Astrocyte of the cerebellum (primary cell): ENCODE measurements around the gene PPP3R1.

Experiments used
- DNase-seq: peaks from one replicate; pipeline ENCODE4 v3.0.0-alpha.2; 2011; ENCODE audit warnings: low read depth
- H3K4me3 ChIP-seq: 2 replicates; pipeline ENCODE4 v1.5.1; 2011; ENCODE audit warnings: mild to moderate bottlenecking, low read depth, low read length, moderate library complexity
- in situ Hi-C: cut with HindIII; loops from 2 replicates; pipeline ENCODE4 v1.10.0; 2017; ENCODE audit warnings: low sequenced_read_pairs
- TF ChIP-seq, protein P1 (sequence below): IDR thresholded peaks from 2 replicates; pipeline ENCODE4 v1.5.1; 2012; ENCODE audit warnings: low read length, low read depth, moderate library complexity, mild to moderate bottlenecking; ENCODE audit errors: missing control alignments

PPP3R1 gene

DNA sequence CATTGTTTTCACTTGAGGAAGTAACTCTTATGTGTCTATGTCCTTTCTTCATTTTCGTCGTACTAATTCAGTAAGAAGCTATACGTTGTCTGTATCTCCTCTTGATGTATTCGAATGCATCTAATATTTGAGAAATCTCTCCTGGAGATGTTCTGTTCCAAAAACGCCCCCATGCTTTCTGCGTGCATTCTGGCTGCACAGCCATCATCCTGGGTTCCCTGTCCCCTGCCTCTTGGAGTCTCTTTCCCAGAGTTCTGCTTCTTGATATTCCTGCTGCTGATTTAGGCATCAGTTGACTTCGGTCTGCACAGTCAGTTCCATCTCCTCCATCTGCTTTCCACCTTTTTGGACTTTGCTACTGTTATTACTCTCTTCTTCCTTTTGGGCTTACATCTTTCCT is 81.2 kb downstream of the PPP3R1 start:
- H3K4me3 ChIP-seq = no peak overlapping the region
- in situ Hi-C loops = no loop called here
- TF ChIP-seq, protein P1, sequence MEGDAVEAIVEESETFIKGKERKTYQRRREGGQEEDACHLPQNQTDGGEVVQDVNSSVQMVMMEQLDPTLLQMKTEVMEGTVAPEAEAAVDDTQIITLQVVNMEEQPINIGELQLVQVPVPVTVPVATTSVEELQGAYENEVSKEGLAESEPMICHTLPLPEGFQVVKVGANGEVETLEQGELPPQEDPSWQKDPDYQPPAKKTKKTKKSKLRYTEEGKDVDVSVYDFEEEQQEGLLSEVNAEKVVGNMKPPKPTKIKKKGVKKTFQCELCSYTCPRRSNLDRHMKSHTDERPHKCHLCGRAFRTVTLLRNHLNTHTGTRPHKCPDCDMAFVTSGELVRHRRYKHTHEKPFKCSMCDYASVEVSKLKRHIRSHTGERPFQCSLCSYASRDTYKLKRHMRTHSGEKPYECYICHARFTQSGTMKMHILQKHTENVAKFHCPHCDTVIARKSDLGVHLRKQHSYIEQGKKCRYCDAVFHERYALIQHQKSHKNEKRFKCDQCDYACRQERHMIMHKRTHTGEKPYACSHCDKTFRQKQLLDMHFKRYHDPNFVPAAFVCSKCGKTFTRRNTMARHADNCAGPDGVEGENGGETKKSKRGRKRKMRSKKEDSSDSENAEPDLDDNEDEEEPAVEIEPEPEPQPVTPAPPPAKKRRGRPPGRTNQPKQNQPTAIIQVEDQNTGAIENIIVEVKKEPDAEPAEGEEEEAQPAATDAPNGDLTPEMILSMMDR = no peak
- DNase-seq = no peak

DNA sequence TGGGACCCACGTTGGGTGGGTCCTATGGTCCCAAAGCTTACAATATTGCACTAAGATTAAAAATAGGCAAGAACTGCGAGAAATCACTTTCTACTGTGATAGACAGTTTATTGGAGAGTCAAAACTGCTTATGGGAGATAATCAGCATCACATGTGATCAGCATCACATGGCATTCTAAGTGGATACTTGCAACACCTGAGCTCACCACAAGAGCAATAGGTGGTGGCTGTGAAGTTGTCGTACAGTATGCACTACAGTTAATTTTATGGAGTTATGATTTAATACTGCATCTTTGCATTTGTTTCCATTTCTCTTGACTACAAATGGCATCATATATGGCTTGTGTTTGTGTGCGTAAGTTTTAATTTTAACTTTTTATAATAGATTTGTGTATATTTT is 83.0 kb downstream of the PPP3R1 start:
- no peak for DNase-seq
- TF ChIP-seq, protein P1 = no peak
- no peak overlapping the region for H3K4me3 ChIP-seq
- in situ Hi-C loops = no loop called here

DNA sequence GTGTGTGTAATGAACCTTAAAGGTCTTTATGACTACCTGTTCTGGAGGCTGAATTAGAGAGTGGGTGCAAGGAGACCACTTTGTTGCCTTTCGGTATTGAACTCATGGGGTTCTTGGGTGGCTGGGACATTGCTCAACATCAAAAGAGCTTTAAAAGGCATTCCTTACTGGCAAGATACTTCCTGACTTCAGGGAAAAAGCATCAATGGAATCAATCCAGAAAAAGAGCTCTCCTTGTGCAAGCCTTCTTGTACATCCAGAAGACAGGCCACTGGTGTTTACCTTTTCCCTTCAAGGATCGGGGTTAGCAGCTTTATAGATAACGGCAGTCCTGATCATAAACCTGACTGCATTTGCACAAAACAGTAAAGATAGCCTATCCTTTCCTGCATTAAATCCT is 85.1 kb downstream of the PPP3R1 start:
- H3K4me3 ChIP-seq = no peak overlapping the region
- TF ChIP-seq, protein P1 = no peak
- in situ Hi-C loops = no loop called here
- no peak for DNase-seq

DNA sequence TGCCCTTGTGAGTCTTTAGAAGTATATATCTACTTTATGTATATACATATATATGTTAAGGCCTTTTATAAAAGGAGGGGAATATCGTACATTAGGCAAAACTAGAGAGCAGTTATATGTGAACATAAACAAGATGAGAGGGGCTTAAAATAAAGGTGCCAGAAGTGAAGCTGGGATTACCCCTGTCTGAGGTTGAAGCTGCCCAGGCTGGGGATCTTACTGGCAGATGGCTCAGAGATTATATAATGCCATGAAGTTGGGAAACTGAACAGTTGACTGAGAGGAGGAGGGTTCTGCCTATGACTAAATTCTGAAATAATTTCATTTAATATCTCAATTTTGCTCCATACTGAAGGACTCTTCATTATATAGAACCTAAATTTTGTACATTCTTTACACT is 88.7 kb downstream of the PPP3R1 start:
- TF ChIP-seq, protein P1 = no peak
- in situ Hi-C loops = no loop called here
- H3K4me3 ChIP-seq = no peak overlapping the region
- no peak for DNase-seq

DNA sequence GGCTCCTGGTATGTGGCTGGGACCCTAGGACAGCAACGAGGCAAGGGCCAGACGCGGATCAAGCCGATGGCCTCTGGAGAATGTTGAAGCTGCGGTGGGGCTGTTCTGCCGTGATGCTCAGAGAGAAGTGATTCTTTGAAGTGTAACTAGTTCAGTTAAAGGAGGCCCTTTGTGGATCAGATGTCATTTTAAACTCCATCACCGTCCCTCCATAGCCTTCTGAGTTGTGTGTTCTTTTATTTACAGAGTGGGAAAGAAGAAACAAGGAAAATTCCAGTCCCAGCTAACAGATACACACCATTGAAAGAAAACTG is 94.2 kb downstream of the PPP3R1 start:
- TF ChIP-seq, protein P1 = no peak
- peak overlapping the region; percentile 97 for H3K4me3 ChIP-seq
- in situ Hi-C loops = no loop called here
- no peak for DNase-seq

DNA sequence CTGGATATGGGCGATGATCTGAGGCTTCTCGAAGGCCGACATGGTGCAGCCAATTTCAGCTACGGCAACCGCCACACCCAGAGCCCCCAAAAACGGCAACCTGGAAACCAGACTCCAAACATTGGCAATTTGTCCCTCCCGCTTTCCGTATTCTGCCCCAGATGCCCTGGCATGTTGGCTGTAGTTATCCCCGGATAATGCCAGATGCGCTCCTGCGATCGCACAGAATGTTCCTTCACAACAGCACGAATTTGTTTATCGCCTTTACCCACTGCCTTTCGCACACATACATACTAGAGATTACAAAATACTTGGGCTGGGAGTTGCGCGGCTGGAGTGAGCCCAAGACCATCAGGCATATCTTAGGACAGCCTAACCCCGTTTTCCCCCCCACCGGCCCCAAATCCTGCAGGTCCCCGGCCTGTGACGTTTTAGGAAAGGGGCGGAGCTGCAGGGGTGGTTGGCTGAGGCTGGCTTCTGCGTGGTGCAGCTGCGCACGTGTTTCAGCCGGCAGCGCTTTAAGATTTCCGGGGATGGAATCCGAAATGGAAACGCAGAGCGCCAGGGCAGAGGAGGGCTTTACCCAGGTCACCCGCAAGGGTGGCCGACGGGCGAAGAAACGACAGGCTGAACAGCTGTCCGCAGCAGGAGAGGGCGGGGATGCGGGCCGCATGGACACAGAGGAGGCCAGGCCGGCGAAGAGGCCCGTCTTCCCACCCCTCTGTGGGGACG is 94.8 kb downstream of the PPP3R1 start, which contains the start of gene PNO1:
PNO1 (plus strand) TSS at position 487 of the 732 bp plus-strand sequence; CDS start at position 534, 47 bp downstream.
- in situ Hi-C loops = no loop called here
- TF ChIP-seq, protein P1 = no peak
- peak; percentile 88 for DNase-seq
- H3K4me3 ChIP-seq = peak within 1 kb of the TSS; percentile 97
